SW 1271 (cell line): ENCODE measurements around the gene RCHY1.
"Not testable (repeated sequence)": the region's sequence is repeated elsewhere in the genome, so short reads cannot be mapped to it uniquely, and the experiment has no call there.

Experiments
- DNase-seq, 2 experiments: peaks; one replicate each; lab custom pipeline; 2025; lab: John Stamatoyannopoulos, UW

Gene RCHY1

GRCh38 chr4:75514131-75514948, at the start of gene RCHY1, which contains the start of gene THAP6:
TSS of gene RCHY1 (minus strand) at chr4:75514403. CDS start at chr4:75514286, 117 bp downstream.
TSS of gene THAP6 (plus strand) at chr4:75514473. CDS start at chr4:75515453, 980 bp downstream.
- DNase-seq = peak; percentile 84 to 93

GRCh38 chr4:75561789-75562188, 47.6 kb upstream of the RCHY1 start:
- DNase-seq = no peak

DNA sequence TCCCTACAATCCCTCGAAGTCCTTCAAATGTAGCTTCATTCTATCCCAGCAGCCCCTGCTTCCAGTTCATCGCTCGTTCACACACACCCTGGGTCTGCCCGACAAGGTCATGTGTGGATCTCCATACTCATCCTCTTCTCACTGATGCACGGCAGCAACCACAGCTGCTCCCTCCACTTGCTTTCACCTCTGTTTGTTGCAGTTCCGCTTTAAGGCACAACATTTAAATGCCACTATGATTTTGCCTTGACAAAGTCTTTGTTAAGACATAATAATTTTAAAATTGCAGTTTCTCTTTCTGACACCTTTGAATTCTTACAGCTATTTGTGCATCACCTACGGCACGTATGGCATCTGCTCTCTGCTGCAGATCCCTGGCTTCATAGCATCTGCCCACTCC, 43.5 kb upstream of the RCHY1 start:
- no peak for DNase-seq

GRCh38 chr4:75555294-75556164, 41.3 kb upstream of the RCHY1 start, which contains the start of gene ODAPH:
TSS of gene ODAPH (plus strand) at chr4:75556066. CDS start at chr4:75556083, 17 bp downstream.
- no peak for DNase-seq

- DNase-seq = no peak
Measured at GRCh38 chr4:75552452-75552851, 38.2 kb upstream of the RCHY1 start.

DNA sequence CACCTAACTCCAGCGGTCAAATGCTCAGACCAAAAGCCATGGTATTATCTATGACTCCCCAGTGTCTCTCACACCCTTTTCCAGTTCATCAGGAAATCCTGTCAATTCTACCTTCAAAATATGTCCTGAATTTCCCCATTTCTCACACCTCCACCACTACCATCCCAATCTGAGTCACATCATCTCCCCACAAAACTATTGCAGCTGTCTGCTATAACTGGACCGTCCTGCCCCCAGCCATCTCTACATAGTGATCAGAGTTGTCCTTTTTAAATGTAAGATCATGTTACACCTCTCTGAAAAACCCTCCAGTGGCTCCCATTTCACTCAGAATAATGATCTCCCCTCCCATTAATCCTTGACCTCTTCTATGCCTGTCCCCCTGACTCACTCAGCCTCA, 34.8 kb upstream of the RCHY1 start:
- DNase-seq = no peak

GRCh38 chr4:75547647-75548387, 33.6 kb upstream of the RCHY1 start:
- no peak for DNase-seq

GRCh38 chr4:75545526-75545925, 31.3 kb upstream of the RCHY1 start:
- no peak for DNase-seq

DNA sequence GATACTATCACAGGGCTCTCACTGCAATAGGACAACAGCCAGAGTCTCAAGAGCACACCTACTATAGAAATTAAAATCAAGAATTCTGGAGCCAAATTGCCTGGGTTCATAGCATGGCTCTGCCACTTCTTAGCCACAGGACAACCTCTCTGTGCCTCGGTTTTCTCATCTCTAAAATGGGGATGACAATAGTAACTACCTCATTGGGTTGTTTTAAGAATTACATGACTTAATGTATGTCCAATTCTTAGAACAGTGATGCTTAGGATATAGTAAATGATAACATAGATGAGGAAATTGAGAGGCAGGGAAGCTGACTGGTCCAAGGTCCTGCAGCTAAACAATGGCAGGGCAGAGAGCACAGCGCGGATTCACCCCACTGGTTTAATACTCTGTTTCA, 30.7 kb upstream of the RCHY1 start:
- DNase-seq = no peak

GRCh38 chr4:75544220-75544619, 30.0 kb upstream of the RCHY1 start:
- not testable (repeated sequence) for DNase-seq

DNA sequence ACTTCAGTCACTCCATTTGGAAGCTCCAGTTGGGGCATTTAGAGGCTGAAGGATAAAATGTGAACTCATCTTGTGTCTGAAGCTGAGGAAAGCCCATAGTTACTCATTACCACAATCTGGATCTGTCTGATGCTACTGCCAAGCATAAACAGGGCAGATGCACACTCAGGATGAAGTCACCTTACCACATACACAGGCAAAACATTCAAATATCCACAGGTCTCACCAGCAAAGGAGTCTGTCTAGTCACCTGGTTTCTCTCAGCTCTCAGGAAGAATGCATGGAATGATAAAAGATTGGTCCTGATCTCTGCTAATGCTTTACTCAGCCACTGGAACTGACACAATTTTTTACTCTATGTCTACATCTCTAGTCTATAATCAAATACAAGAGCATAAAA, 28.6 kb upstream of the RCHY1 start:
- DNase-seq = no peak

DNA sequence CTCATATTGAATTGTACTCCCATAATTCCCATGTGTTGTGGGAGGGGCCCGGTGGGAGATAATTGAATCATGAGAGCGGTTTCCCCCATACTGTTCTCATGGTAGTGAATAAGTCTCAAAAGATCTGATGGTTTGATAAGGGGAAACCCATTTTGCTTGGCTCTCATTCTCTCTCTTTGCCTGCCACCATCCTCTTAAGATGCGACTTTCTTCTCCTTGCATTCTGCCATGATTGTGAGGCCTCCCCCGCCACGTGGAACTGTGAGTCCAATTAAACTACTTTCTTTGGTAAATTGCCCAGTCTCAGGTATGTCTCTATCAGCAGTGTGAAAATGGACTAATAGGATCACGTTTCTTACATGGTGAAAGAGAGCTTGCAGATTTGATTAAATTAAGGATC, 23.1 kb upstream of the RCHY1 start:
- not testable (repeated sequence) for DNase-seq

DNA sequence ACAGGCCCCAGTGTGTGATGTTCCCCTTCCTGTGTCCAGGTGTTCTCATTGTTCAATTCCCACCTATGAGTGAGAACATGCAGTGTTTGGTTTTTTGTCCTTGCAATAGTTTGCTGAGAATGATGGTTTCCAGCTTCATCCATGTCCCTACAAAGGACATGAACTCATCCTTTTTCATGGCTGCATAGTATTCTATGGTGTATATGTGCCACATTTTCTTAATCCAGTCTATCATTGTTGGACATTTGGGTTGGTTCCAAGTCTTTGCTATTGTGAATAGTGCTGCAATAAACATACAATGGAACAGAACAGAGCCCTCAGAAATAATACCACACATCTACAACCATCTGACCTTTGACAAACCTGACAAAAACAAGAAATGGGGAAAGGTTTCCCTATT, 19.7 kb upstream of the RCHY1 start:
- DNase-seq = not testable (repeated sequence)

DNA sequence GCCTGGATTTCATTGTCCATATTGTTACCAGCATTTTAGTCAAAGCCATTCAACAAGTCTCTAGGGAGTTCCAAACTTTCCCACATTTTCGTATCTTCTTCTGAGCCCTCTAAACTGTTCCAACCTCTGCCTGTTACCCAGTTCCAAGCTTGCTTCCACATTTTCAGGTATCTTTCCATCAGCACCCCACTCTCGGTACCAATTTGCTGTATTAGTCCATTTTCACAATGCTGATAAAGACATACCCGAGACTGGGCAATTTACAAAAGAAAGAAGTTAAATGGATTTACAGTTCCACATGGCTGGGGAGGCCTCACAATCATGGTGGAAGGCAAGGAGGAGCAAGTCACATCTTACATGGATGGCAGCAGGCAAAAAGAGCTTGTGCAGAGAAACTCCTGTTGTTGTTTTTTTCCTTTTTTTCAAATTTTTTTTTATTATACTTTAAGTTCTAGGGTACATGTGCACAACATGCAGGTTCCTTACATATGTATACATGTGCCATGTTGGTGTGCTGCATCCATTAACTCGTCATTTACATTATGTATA, 19.2 kb upstream of the RCHY1 start:
- not testable (repeated sequence) for DNase-seq

- not testable (repeated sequence) for DNase-seq
Measured at GRCh38 chr4:75531536-75532143, 17.4 kb upstream of the RCHY1 start.

- no peak for DNase-seq
Measured at GRCh38 chr4:75530556-75531322, 16.5 kb upstream of the RCHY1 start.

DNA sequence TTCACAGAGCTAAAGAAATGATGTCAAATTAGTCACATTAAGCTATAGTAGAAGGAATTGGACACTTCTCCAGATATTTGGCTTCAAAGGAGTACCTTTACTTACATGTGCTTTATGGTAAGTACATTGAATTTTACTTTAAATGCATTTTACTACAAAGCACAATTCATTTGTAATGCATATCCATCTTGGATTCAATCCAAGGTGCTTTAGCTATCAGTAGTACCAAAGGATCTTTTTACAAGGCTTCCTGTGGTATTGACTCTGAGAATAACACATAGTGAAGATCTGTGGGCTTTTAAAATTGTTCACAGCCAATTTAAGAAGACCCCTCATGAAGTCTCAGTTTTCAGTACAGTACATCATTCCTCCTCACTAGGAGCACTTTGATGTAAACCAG, 13.3 kb upstream of the RCHY1 start:
- DNase-seq = no peak

DNA sequence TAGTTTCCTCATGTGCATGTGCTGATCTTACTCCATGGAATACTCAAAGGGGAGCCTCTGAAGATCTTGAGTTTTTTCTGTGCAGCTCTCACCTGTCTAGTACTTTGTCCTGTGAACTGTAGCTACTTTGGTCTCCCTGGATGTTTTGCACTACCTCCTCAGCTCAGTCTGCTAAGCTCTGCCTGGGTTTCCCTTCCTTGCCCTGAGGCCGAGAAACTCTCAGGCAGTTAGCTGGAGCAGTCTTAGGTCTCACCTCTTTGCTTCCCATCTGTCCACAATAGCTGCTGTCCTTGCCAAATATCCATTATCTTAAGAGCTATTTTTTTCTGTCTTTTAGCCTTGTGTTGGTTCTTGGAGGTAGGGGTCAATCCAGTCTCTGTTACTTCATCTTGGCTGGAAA, 11.7 kb upstream of the RCHY1 start:
- no peak for DNase-seq

- no peak for DNase-seq
Measured at GRCh38 chr4:75525086-75525485, 10.9 kb upstream of the RCHY1 start.

DNA sequence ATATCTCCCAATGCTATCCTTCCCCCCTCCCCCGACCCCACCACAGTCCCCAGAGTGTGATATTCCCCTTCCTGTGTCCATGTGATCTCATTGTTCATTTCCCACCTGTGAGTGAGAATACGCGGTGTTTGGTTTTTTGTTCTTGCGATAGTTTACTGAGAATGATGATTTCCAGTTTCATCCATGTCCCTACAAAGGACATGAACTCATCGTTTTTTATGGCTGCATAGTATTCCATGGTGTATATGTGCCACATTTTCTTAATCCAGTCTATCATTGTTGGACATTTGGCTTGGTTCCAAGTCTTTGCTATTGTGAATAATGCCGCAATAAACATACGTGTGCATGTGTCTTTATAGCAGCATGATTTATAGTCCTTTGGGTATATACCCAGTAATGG, 5.2 kb upstream of the RCHY1 start:
- not testable (repeated sequence) for DNase-seq

DNA sequence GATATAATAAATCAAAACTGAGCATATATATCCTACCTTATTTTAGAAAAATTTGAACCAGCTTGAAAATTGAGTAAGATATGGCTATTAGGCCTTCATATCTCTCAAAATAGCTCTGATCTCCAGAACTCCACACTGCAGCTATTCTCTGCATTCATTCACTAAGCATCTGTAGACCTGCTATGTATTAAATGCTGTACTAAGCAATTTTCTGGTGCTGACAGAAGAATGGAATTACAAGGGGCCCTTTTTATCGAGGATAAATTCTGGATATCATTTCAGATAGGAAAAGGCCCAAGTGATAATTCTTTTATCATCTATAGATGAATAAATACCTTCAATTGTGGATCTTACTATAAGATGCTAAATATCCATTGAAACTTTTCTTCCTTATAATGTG, 1.9 kb upstream of the RCHY1 start:
- no peak for DNase-seq
